Activated CD4-positive, alpha-beta T cell treated with anti-CD3 and anti-CD28 coated beads, Interleukin-2, amount 50 U/mL, for 16 hours (primary cell): Measurements from ENCODE around the gene CHP1.
"Not testable (repeated sequence)": the region's sequence is repeated elsewhere in the genome, so short reads cannot be mapped to it uniquely, and the experiment has no call there.

Experiments used
- DNase-seq: peaks from one replicate; pipeline ENCODE4 v3.0.0-alpha.2; 2020

The CHP1 gene

DNA sequence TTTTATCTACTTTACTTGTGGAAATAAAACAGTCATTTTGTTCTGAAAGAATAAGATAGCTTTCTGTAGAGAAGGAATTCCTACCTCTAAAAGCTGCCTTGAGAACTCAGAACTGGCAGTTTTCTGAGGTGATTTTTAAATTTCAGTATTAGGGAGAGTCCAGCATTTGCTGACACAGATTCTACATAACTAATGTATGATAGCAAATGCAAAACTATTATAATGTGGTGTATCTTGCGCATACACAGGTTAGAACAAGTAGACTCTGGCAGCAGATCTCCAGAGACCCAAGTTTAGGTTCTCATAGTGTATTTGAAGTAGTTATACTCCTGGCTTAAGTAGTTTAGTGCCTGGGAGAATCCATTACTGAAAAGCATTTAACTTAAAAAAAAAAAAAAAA, 70.5 kb downstream of the CHP1 start:
- no peak for DNase-seq

DNA sequence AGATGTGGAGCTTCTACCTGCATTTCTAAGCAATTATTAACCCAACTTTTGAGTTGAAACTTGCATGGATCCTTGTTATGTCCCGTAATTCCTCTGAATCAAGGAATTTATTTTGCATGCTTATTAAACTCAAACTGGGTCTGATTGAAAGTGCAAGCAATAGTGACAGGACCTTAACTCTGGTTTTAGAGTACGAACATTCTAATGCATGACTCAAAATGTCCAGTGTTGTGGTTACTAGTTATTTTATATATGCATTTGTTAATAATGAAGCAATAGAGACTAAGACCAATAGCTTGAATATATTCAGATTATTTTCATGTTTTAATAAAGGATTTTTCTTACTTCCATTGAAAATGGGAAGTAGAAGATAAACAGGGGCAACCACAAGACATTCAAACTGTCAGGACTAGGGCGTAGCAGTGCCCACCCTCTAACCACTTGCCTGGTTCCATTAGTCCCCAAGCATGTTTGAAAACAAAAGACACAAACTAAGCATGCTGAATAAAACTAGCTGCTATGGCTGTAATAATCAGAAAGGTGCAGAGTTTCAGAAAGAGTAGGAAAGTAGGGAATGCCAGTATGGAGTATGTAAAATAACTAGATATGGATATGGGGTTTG, 73.2 kb downstream of the CHP1 start:
- no peak for DNase-seq

DNA sequence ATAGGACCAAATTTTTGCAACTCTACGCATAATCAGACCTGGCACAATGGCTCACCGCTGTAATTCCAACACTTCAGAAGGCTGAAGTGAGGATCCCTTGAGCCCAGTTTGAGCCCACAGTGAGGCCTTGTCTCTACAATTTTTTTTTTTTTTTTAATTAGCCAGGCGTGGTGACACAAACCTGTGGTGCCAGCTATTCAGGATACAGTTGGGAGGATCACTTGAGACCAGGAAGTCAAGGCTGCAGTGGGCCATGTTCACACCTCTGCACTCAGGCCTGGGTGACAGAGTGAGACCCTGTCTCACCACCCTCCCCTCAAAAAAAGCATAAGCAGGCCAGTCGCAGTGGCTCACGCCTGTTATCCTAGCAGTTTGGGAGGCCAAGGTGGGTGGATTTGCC, 76.6 kb downstream of the CHP1 start:
- no peak for DNase-seq

DNA sequence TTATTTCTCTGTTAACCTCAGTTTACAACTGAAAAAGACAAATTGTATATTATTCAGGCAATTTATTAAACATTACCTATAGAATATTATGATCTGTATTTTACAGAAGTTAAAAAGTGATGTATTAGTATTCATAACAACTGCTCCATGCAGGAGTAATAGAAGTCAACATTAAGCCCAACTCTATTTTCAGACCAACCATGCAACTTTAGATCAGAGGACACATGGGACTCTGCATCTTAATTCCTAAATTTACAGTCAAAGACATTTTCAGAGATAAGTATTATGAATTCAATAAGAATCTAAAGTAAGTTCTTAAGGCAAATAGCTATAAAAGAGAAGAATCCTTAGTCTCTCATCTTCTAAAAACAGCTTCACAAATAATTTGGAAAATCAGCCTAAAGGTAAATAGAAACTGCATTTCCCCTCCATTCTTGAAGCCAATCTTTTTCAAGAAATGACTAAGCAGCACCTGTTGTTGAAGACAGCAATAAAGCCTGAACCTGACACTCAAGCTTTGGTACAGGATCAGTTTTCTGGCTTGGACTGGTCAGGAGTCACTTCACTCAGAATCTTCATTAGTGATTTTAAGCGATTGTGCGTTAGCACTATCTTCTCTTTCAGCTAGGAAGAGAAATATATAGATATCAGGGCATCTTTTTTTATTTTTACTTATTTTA, 78.3 kb downstream of the CHP1 start:
- peak; percentile 21 for DNase-seq

DNA sequence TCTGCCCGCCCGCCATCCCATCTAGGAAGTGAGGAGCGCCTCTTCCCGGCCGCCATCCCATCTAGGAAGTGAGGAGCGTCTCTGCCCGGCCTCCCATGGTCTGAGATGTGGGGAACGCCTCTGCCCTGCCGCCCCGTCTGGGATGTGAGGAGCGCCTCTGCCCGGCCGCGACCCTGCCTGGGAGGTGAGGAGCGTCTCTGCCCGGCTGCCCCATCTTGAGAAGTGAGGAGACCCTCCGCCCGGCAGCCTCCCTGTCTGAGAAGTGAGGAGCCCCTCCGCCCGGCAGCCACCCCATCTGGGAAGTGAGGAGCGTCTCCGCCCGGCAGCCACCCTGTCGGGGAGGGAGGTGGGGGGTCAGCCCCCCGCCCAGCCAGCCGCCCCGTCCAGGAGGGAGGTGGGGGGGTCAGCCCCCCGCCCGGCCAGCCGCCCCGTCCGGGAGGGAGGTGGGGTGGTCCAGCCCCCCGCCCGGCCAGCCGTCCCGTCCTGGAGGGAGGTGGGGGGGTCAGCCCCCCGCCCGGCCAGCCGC, 89.8 kb downstream of the CHP1 start:
- DNase-seq = not testable (repeated sequence)

- peak; percentile 18 for DNase-seq
Observed at GRCh38 chr15:41323611-41324010, 92.5 kb downstream of the CHP1 start.

DNA sequence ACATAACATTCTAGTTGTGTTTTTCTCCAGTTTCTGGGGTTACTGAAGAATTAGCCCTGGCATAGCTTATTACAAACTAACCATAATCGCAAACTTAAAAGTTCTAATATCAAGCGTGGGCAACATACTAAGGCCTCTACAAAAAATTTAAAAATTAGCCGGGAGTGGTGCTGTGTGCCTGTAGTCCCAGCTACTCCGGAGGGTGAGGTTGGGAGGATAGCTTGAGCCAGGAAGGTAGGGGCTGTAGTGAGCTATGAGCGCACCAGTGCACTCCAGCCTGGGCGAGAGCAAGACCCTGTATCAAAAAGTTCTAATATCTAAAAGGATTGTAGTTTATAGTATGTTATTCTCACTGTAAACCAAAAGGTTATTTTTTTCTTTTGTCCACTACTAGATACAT, 100.2 kb downstream of the CHP1 start:
- DNase-seq = no peak
